Posterior cingulate gyrus (tissue), 11 donors: ENCODE data around the gene KRTCAP2.
"Not testable (repeated sequence)": the region's sequence is repeated elsewhere in the genome, so short reads cannot be mapped to it uniquely, and the experiment has no call there.

ENCODE experiments used
- DNase-seq, 10 donors: peaks; one replicate each; pipeline versions ENCODE4 v3.0.0 to v3.0.0-alpha.2; 2020 to 2021; ENCODE audit warnings: mixed read lengths in 3 of 10
- intact Hi-C: fragments of 100-400 bp; cut with DNase I; formaldehyde crosslinking; loops from one replicate; pipeline ENCODE4 v1.15.1; 2023

The KRTCAP2 gene

GRCh38 chr1:155202198-155202597 lies 29.1 kb upstream of the KRTCAP2 start:
- peak in 3 of 10 donors; percentile 54 to 73 (median 59) for DNase-seq
- intact Hi-C loops = no loop called here

GRCh38 chr1:155200920-155201319 lies 27.8 kb upstream of the KRTCAP2 start:
- intact Hi-C loops = no loop called here
- DNase-seq = peak in 3 of 10 donors; percentile 25 to 68 (median 45)

GRCh38 chr1:155199792-155200191 lies 26.7 kb upstream of the KRTCAP2 start:
- DNase-seq = peak in 2 of 10 donors; percentile 22 to 24
- intact Hi-C loops = no loop called here

- DNase-seq = peak in 3 of 10 donors; percentile 7 to 26 (median 8)
- intact Hi-C loops = no loop called here
Measured at GRCh38 chr1:155198547-155198906, 25.4 kb upstream of the KRTCAP2 start.

- intact Hi-C loops = no loop called here
- DNase-seq = peak in 3 of 10 donors; percentile 21 to 51 (median 45)
Measured at GRCh38 chr1:155197901-155198546, 24.9 kb upstream of the KRTCAP2 start.

- intact Hi-C loops = no loop called here
- peak in 3 of 10 donors; percentile 67 to 88 (median 85) for DNase-seq
Measured at GRCh38 chr1:155196893-155197638, 24.0 kb upstream of the KRTCAP2 start.

- DNase-seq = peak in 7 of 10 donors; percentile 47 to 88 (median 54)
- intact Hi-C loops = no loop called here
Measured at GRCh38 chr1:155196103-155196892, 23.2 kb upstream of the KRTCAP2 start.

GRCh38 chr1:155195201-155196102 lies 22.3 kb upstream of the KRTCAP2 start:
- DNase-seq = peak in 3 of 10 donors; percentile 14 to 77 (median 67)
- intact Hi-C loops = no loop called here

GRCh38 chr1:155193991-155194240 lies 20.8 kb upstream of the KRTCAP2 start:
- intact Hi-C loops, DNase-seq: not testable (repeated sequence)

- intact Hi-C loops = no loop called here
- peak; percentile 54 to 96 (median 78) for DNase-seq
Measured at GRCh38 chr1:155193275-155193990, 20.3 kb upstream of the KRTCAP2 start.

- DNase-seq = peak in 3 of 10 donors; percentile 22 to 60 (median 57)
- intact Hi-C loops = no loop called here
Measured at GRCh38 chr1:155192346-155193274, 19.5 kb upstream of the KRTCAP2 start.

- intact Hi-C loops = no loop called here
- peak in 3 of 10 donors; percentile 39 to 85 (median 81) for DNase-seq
Measured at GRCh38 chr1:155191904-155192303, 18.8 kb upstream of the KRTCAP2 start.

- peak in 3 of 10 donors; percentile 30 to 82 (median 42) for DNase-seq
- intact Hi-C loops = not testable (repeated sequence)
Measured at GRCh38 chr1:155189926-155190325, 16.8 kb upstream of the KRTCAP2 start.

- intact Hi-C loops = no loop called here
- peak in 1 of 10 donors; percentile 23 for DNase-seq
Measured at GRCh38 chr1:155188268-155188667, 15.2 kb upstream of the KRTCAP2 start.

- peak in 3 of 10 donors; percentile 18 to 69 (median 27) for DNase-seq
- intact Hi-C loops = no loop called here
Measured at GRCh38 chr1:155187456-155187891, 14.4 kb upstream of the KRTCAP2 start.

- intact Hi-C loops = no loop called here
- DNase-seq = peak in 2 of 10 donors; percentile 40 to 65
Measured at GRCh38 chr1:155186794-155187455, 13.8 kb upstream of the KRTCAP2 start.

GRCh38 chr1:155186067-155186793 lies 13.1 kb upstream of the KRTCAP2 start:
- intact Hi-C loops = no loop called here
- peak in 2 of 10 donors; percentile 26 to 70 for DNase-seq
